Measurements from ENCODE around the gene CP. TPM values are rescaled to one million over a fixed set of nuclear protein-coding genes. Genes with fewer than 3 reads are reported as not detected.
"Not testable (repeated sequence)": the region's sequence is repeated elsewhere in the genome, so short reads cannot be mapped to it uniquely, and the experiment has no call there.

CP gene
- total and polyA plus RNA-seq, 9 of the 15 experiments (the other 6 are each of a cell fraction or from before 2014, with no cell fraction given), result 0.30 to 0.75 TPM; not detected in 7

GRCh38 chr3:149223461-149223820 is 1.8 kb upstream of the CP start:
- in situ Hi-C loops (cut with MboI), result no loop called here
- ChIA-PET POLR2A (interaction anchor here (1.7 kb wide), 1 partner anchor 13 kb away, joined by 4 read pairs; no protein-coding TSS in a partner anchor), CTCF (ENCODE audit: low intra/inter-chr PET ratio) (no interaction called here)
- Histone ChIP-seq H3K9ac (ENCODE audit: insufficient read depth in 1 of 2, low read depth in 2 of 2, low read length in 2 of 2) (no peak overlapping the region), H3K36me3 (ENCODE audit: control insufficient read depth, insufficient read depth, low read length) (no peaks in the 10 kb centered on the region), H3K79me2 (ENCODE audit: control insufficient read depth, insufficient read depth, low read length) (no peaks in the 10 kb centered on the region), H3K4me1 (replicated peaks in 1 of 2; ENCODE audit: control insufficient read depth in 2 of 2, insufficient read depth in 2 of 2, low read length in 2 of 2) (peaks cover 0 to 2% of the 10 kb centered on the region in 2 experiments; a peak in 1 of 5 replicates), H2AFZ (ENCODE audit: low read depth, low read length) (no peak overlapping the region), H3K27ac (ENCODE audit: extremely low read depth, low read depth, low read length) (no peak overlapping the region), H3K4me2 (ENCODE audit: insufficient read depth, low read length) (no peak overlapping the region), H3K4me3 (no peak overlapping the region), H3K27me3 (ENCODE audit: control insufficient read depth in 2 of 2, insufficient read depth in 2 of 2, low read length in 2 of 2) (no peaks in the 10 kb centered on the region), H3K9me3 (replicated peaks; ENCODE audit: control insufficient read depth, insufficient read depth, low read depth, low read length) (no peaks in the 10 kb centered on the region), H4K20me1 (replicated peaks; ENCODE audit: control insufficient read depth, insufficient read depth, low read length) (no peaks in the 10 kb centered on the region), H3K9me1 (ENCODE audit: control insufficient read depth, insufficient read depth, low read length) (no peaks in the 10 kb centered on the region)
- FAIRE-seq, result no peak
- intact Hi-C loops (cut with micrococcal nuclease), result no loop called here
- TF ChIP-seq TFE3 (CRISPR knock-in tag; IDR thresholded peaks at IDR 0.05), result no peak
- no peak for DNase-seq (ENCODE audit: extremely low read depth in 1 of 4, low spot score in 3 of 4)
- no peak for ATAC-seq
- WGBS (ENCODE audit: insufficient coverage, low coverage, missing lambda C conversion rate), result 38% methylated on average over 6 of the region's 6 CpGs
- no TSS peak for BruUV-seq (replicated peaks)

- H3K27ac ChIP-seq (ENCODE audit: extremely low read depth, low read depth, low read length); DNase-seq (ENCODE audit: extremely low read depth in 1 of 4, low spot score in 3 of 4); ATAC-seq; H3K79me2 ChIP-seq (ENCODE audit: control insufficient read depth, insufficient read depth, low read length); H2AFZ ChIP-seq (ENCODE audit: low read depth, low read length); FAIRE-seq; H3K9me1 ChIP-seq (ENCODE audit: control insufficient read depth, insufficient read depth, low read length); H3K9me3 ChIP-seq (replicated peaks; ENCODE audit: control insufficient read depth, insufficient read depth, low read depth, low read length); BruUV-seq (replicated peaks); H3K4me3 ChIP-seq; H3K36me3 ChIP-seq (ENCODE audit: control insufficient read depth, insufficient read depth, low read length); CTCF ChIA-PET (ENCODE audit: low intra/inter-chr PET ratio); POLR2A ChIA-PET; H4K20me1 ChIP-seq (replicated peaks; ENCODE audit: control insufficient read depth, insufficient read depth, low read length); H3K9ac ChIP-seq (ENCODE audit: insufficient read depth in 1 of 2, low read depth in 2 of 2, low read length in 2 of 2); intact Hi-C loops (cut with micrococcal nuclease); H3K27me3 ChIP-seq (ENCODE audit: control insufficient read depth in 2 of 2, insufficient read depth in 2 of 2, low read length in 2 of 2); H3K4me1 ChIP-seq (replicated peaks in 1 of 2; ENCODE audit: control insufficient read depth in 2 of 2, insufficient read depth in 2 of 2, low read length in 2 of 2); H3K4me2 ChIP-seq (ENCODE audit: insufficient read depth, low read length); in situ Hi-C loops (cut with MboI): not testable (repeated sequence)
- TF ChIP-seq ZNF707 (CRISPR knock-in tag; conservative IDR thresholded peaks at IDR 0.05) (0 out of 2 replicates have a peak, but pooled peaks have one; percentile 14), ZFP36 (IDR thresholded peaks at IDR 0.05; ENCODE audit: low read depth, low read length, partially characterized antibody) (peak; percentile 46), ZNF431 (CRISPR knock-in tag; IDR thresholded peaks at IDR 0.05) (peak; percentile 98)
- WGBS (ENCODE audit: insufficient coverage, low coverage, missing lambda C conversion rate), result 0% methylated on average over 1 of the region's 1 CpG
Measured at GRCh38 chr3:149219380-149220121, 2.1 kb downstream of the CP start.
